ENCODE results near the gene PLSCR4.

- TF ChIP-seq EZH2 (IDR thresholded peaks at IDR 0.05; ENCODE audit: borderline replicate concordance, low read depth, low read length, severe bottlenecking) (no peak), CTCF (IDR thresholded peaks at IDR 0.05; ENCODE audit: extremely low read depth in 1 of 2, insufficient read depth in 1 of 2, low read depth in 1 of 2, low read length in 2 of 2) (no peak), POLR2AphosphoS5 (IDR thresholded peaks at IDR 0.05; ENCODE audit: insufficient read depth, low read depth, low read length) (no peak), POLR2A (IDR thresholded peaks at IDR 0.05; ENCODE audit: low read depth, low read length) (no peak), MAX (IDR thresholded peaks at IDR 0.05; ENCODE audit: insufficient read depth, insufficient read length) (no peak), FOS (IDR thresholded peaks at IDR 0.05; ENCODE audit: borderline replicate concordance, insufficient read depth, low read length) (no peak), MYC (IDR thresholded peaks at IDR 0.05; ENCODE audit: low read depth, low read length) (no peak), GATA2 (IDR thresholded peaks at IDR 0.05; ENCODE audit: insufficient read depth, insufficient read length, low read depth, low read length) (no peak), JUN (IDR thresholded peaks at IDR 0.05; ENCODE audit: borderline replicate concordance, insufficient read depth, insufficient read length, low read depth) (no peak)
These were observed 86.4 kb downstream of the PLSCR4 start for GRCh38 chr3:146164506-146164905.
